ENCODE measurements around the gene MED26. TPM values are rescaled to one million over a fixed set of nuclear protein-coding genes. Genes with fewer than 3 reads are reported as not detected.

Gene MED26
- total RNA-seq, 1 experiment from 2014 or later, result 11.4 TPM

- H3K36me3 Mint-ChIP-seq (ENCODE audit: insufficient read depth in 1 of 3, low read depth in 3 of 3), result no peaks in the 10 kb centered on the region; a peak in 2 of 7 replicates
- H3K9me3 Mint-ChIP-seq, result no peaks in the 10 kb centered on the region
- no peak overlapping the region for H3K27ac Mint-ChIP-seq
Measured at GRCh38 chr19:16673231-16673630, 45.2 kb upstream of the MED26 start.

More at GRCh38 chr19:16673231-16673630, 45.2 kb upstream of the MED26 start:
- TF ChIP-seq CTCF (conservative IDR thresholded peaks at IDR 0.05), result no peak
- no peaks in the 10 kb centered on the region for H3K23me2 ChIP-seq (ENCODE audit: insufficient read length, low read depth, low read length, poor library complexity, severe bottlenecking)
- no peaks in the 10 kb centered on the region for H3K79me1 ChIP-seq (ENCODE audit: insufficient read depth, low read depth, low read length, poor library complexity, severe bottlenecking)
- H3K56ac ChIP-seq (ENCODE audit: insufficient read length, low read depth, low read length), result no peak overlapping the region
- no peak overlapping the region for H3K18ac ChIP-seq (ENCODE audit: insufficient read length, low read depth, low read length)
- no peaks in the 10 kb centered on the region for H3K27me3 ChIP-seq (ENCODE audit: insufficient read depth, low read length)
- Mint-ChIP-seq H3K4me3 (no peak overlapping the region), H3K27me3 (ENCODE audit: low read depth) (no peaks in the 10 kb centered on the region), H3K4me1 (peaks cover 5 to 7% of the 10 kb centered on the region in 2 experiments; a peak in 2 of 4 replicates)
- no peak overlapping the region for H3K14ac ChIP-seq (ENCODE audit: insufficient read depth, low read length)
- H3K27ac ChIP-seq (ENCODE audit: insufficient read length, low read depth, low read length), result no peak overlapping the region
- no peak overlapping the region for H3K9ac ChIP-seq (ENCODE audit: extremely low read depth, insufficient read length, low read length)
- no peak overlapping the region for H4K5ac ChIP-seq (ENCODE audit: insufficient read length, low read depth, low read length)
- no peak overlapping the region for H2BK15ac ChIP-seq (ENCODE audit: low read depth, low read length)
- H2BK20ac ChIP-seq (ENCODE audit: low read depth, low read length, poor library complexity, severe bottlenecking), result no peak overlapping the region
- no peak overlapping the region for H3K23ac ChIP-seq (ENCODE audit: insufficient read length, low read depth, low read length)
- H2BK12ac ChIP-seq (ENCODE audit: insufficient read length, low read depth, low read length), result no peak overlapping the region
- no peak overlapping the region for H3T11ph ChIP-seq (ENCODE audit: low read length)
- H4K20me1 ChIP-seq (ENCODE audit: control insufficient read depth, insufficient read depth, insufficient read length), result no peaks in the 10 kb centered on the region
- no peak overlapping the region for H3K4ac ChIP-seq (ENCODE audit: low read depth, low read length)
- H2AFZ ChIP-seq (ENCODE audit: low read length), result no peak overlapping the region
- H3K4me1 ChIP-seq (ENCODE audit: insufficient read depth, low read length), result no peaks in the 10 kb centered on the region
- WGBS (ENCODE audit: extremely low coverage, insufficient read length, low lambda C conversion rate), result no CpG with 5 or more reads among the region's 3 CpGs
- H2BK120ac ChIP-seq (ENCODE audit: low read depth, low read length, poor library complexity, severe bottlenecking), result no peak overlapping the region
- DNase-seq, result no peak
- H3K79me2 ChIP-seq (ENCODE audit: insufficient read depth, low read length), result no peaks in the 10 kb centered on the region
- no peak overlapping the region for H2AK5ac ChIP-seq (ENCODE audit: insufficient read length, low read length)
- H3K9me3 ChIP-seq (ENCODE audit: control insufficient read depth, low read depth, low read length), result no peaks in the 10 kb centered on the region
- no peak overlapping the region for H3K4me2 ChIP-seq (ENCODE audit: insufficient read depth, insufficient read length, low read length)
- no peak overlapping the region for H4K91ac ChIP-seq (ENCODE audit: insufficient read length, low read depth, low read length)
- no peak overlapping the region for H4K8ac ChIP-seq (replicated peaks; ENCODE audit: insufficient read length, low read depth, low read length)
- H2BK5ac ChIP-seq (ENCODE audit: insufficient read length, low read length), result no peak overlapping the region
